Upper lobe of left lung (tissue), 4 donors: Measurements from ENCODE around the gene ZNF467.

Experiments
- CTCF ChIP-seq, 6 experiments: fragments of 450-650 bp in 4 of 6; fragments of 200-600 bp in 2 of 6; sonication (generic) in 2 of 6; IDR thresholded peaks; one replicate each; pipeline ENCODE4 v1.5.1; 2016 to 2019; ENCODE audit warnings: antibody characterized with exemption in 6 of 6
- EP300 ChIP-seq, 4 donors: sonication (generic); formaldehyde crosslinking; IDR thresholded peaks; one replicate each; pipeline ENCODE4 v1.5.1; 2017; ENCODE audit warnings: antibody characterized with exemption in 4 of 4, control low read depth in 2 of 4
- POLR2A ChIP-seq, 4 donors: fragments of 450-650 bp; IDR thresholded peaks; one replicate each; pipeline ENCODE4 v1.5.1; 2016 to 2017; ENCODE audit warnings: antibody characterized with exemption in 4 of 4, mild to moderate bottlenecking in 2 of 4

GRCh38 chr7:149719912-149720335, 53.5 kb downstream of the ZNF467 start:
- TF ChIP-seq POLR2A (IDR thresholded peaks at IDR 0.05): no peak
- TF ChIP-seq CTCF (IDR thresholded peaks at IDR 0.05): no peak
- no peak for TF ChIP-seq EP300 (IDR thresholded peaks at IDR 0.05)
